NCI-H69 (cell line): Measurements from ENCODE around the gene AGAP1.
A peak's percentile ranks its signal among the peaks of the same experiment; 100 is the strongest.

Experiments used
- DNase-seq: peaks from one replicate; lab custom pipeline; 2025; lab: John Stamatoyannopoulos, UW

AGAP1 gene

GRCh38 chr2:235493775-235494715, at the start of gene AGAP1:
Gene AGAP1, plus strand, starts transcription at chr2:235494043.
- DNase-seq, result peak; percentile 86

- no peak for DNase-seq
These were observed 49.7 kb upstream of the AGAP1 start for GRCh38 chr2:235444101-235444597.

GRCh38 chr2:235445116-235445515, 48.7 kb upstream of the AGAP1 start:
- peak; percentile 16 for DNase-seq

- no peak for DNase-seq
These were observed 47.8 kb upstream of the AGAP1 start for GRCh38 chr2:235446082-235446481.

GRCh38 chr2:235447210-235447609, 46.6 kb upstream of the AGAP1 start:
- DNase-seq, result no peak

GRCh38 chr2:235449568-235449967, 44.3 kb upstream of the AGAP1 start:
- no peak for DNase-seq

GRCh38 chr2:235453605-235454151, 40.2 kb upstream of the AGAP1 start:
- no peak for DNase-seq

GRCh38 chr2:235458839-235459273, 35.0 kb upstream of the AGAP1 start:
- peak; percentile 70 for DNase-seq

GRCh38 chr2:235460548-235461047, 33.2 kb upstream of the AGAP1 start:
- DNase-seq, result no peak

- DNase-seq, result no peak
These were observed 32.0 kb upstream of the AGAP1 start for GRCh38 chr2:235461763-235462414.

GRCh38 chr2:235462415-235462790, 31.4 kb upstream of the AGAP1 start:
- DNase-seq, result no peak

GRCh38 chr2:235463893-235464292, 29.9 kb upstream of the AGAP1 start:
- no peak for DNase-seq

GRCh38 chr2:235467588-235467987, 26.3 kb upstream of the AGAP1 start:
- no peak for DNase-seq

- peak; percentile 52 for DNase-seq
These were observed 24.7 kb upstream of the AGAP1 start for GRCh38 chr2:235468978-235469655.

GRCh38 chr2:235471186-235471747, 22.6 kb upstream of the AGAP1 start:
- DNase-seq, result no peak

- no peak for DNase-seq
These were observed 21.4 kb upstream of the AGAP1 start for GRCh38 chr2:235472443-235472842.

GRCh38 chr2:235478609-235479008, 15.2 kb upstream of the AGAP1 start:
- DNase-seq, result no peak

- DNase-seq, result no peak
These were observed 14.2 kb upstream of the AGAP1 start for GRCh38 chr2:235479604-235480003.

- no peak for DNase-seq
These were observed 13.2 kb upstream of the AGAP1 start for GRCh38 chr2:235480614-235481013.

- no peak for DNase-seq
These were observed 10.5 kb upstream of the AGAP1 start for GRCh38 chr2:235483313-235483712.

GRCh38 chr2:235485362-235485761, 8.5 kb upstream of the AGAP1 start:
- DNase-seq, result no peak

GRCh38 chr2:235486729-235487128, 7.1 kb upstream of the AGAP1 start:
- DNase-seq, result no peak
